Measurements from ENCODE around the gene THAP2. TPM values are rescaled to one million over a fixed set of nuclear protein-coding genes. Genes with fewer than 3 reads are reported as not detected.

THAP2 gene
- total RNA-seq: 1 to 10 TPM in 3 of 4 donors, not detected in 1; 2.8 to 3.5 (median 3.3) TPM

GRCh38 chr12:71663561-71664410, at the start of gene THAP2, which contains the start of gene ZFC3H1:
Gene THAP2, plus strand, starts transcription at chr12:71664301. Its CDS starts 209 bp downstream, at chr12:71664510.
Gene ZFC3H1, minus strand, starts transcription at chr12:71663848. Its CDS starts 238 bp downstream, at chr12:71663610.
- intact Hi-C loops (cut with DNase I; ENCODE audit: low total_unique reads) (loop anchor here (10.0 kb wide), 1 partner anchor 81 kb away; no protein-coding TSS in a partner anchor), in situ Hi-C loops (cut with MboI; ENCODE audit: low pct_ligation_motif_present in 1 of 4, low pct_unique_long_range_greater_than_20kb in 1 of 4, low sequenced_read_pairs in 3 of 4) (no loop called here)
- Histone ChIP-seq H3K9me3 (no peaks in the 10 kb centered on the region), H3K27me3 (no peaks in the 10 kb centered on the region), H3K27ac (peak within 1 kb of the TSS; percentile 97 to 99 (median 98)), H3K36me3 (peaks cover 0 to 17% (median 6%) of the 10 kb centered on the region in 4 donors), H3K4me3 (peak within 1 kb of the TSS; percentile 67 to 85 (median 76)), H3K4me1 (peaks cover 14 to 36% (median 23%) of the 10 kb centered on the region in 4 donors)
- TF ChIP-seq POLR2A (IDR thresholded peaks at IDR 0.05): peak; percentile 99
- TF ChIP-seq EP300 (IDR thresholded peaks at IDR 0.05; ENCODE audit: low read depth): no peak
- TF ChIP-seq CTCF (IDR thresholded peaks at IDR 0.05): peak in 1 of 5 experiments; percentile 26
- peak; percentile 99 for TF ChIP-seq POLR2AphosphoS5 (IDR thresholded peaks at IDR 0.05)
- WGBS, 2 donors (ENCODE audit: low coverage in 1 of 2): 0 to 3% methylated on average over 8 to 57 of the region's 57 CpGs
- DNase-seq: peak; percentile 94

GRCh38 chr12:71621938-71622337, 42.2 kb upstream of the THAP2 start:
- H3K4me3 ChIP-seq: no peak overlapping the region
- in situ Hi-C loops (cut with MboI; ENCODE audit: low pct_ligation_motif_present in 1 of 4, low pct_unique_long_range_greater_than_20kb in 1 of 4, low sequenced_read_pairs in 3 of 4): no loop called here

GRCh38 chr12:71625476-71625875, 38.6 kb upstream of the THAP2 start:
- TF ChIP-seq POLR2A (IDR thresholded peaks at IDR 0.05): no peak
- TF ChIP-seq EP300 (IDR thresholded peaks at IDR 0.05; ENCODE audit: low read depth): no peak
- TF ChIP-seq CTCF (IDR thresholded peaks at IDR 0.05): no peak
- TF ChIP-seq POLR2AphosphoS5 (IDR thresholded peaks at IDR 0.05): no peak
- Histone ChIP-seq H3K9me3 (no peaks in the 10 kb centered on the region), H3K27me3 (no peaks in the 10 kb centered on the region), H3K27ac (no peak overlapping the region), H3K4me3 (no peak overlapping the region), H3K4me1 (peaks cover 0 to 7% (median 0%) of the 10 kb centered on the region in 4 donors), H3K36me3 (peaks cover 0 to 85% (median 41%) of the 10 kb centered on the region in 4 donors)
- in situ Hi-C loops (cut with MboI; ENCODE audit: low pct_ligation_motif_present in 1 of 4, low pct_unique_long_range_greater_than_20kb in 1 of 4, low sequenced_read_pairs in 3 of 4) (no loop called here), intact Hi-C loops (cut with DNase I; ENCODE audit: low total_unique reads) (no loop called here)
- 87% methylated on average over 2 of the region's 2 CpGs; no CpG with 5 or more reads in 1 of the 2 donors for WGBS, 2 donors (ENCODE audit: low coverage in 1 of 2)
- no peak for DNase-seq

More at GRCh38 chr12:71621938-71622337, 42.2 kb upstream of the THAP2 start:
- no peak overlapping the region for H3K27ac ChIP-seq
- peaks cover 0 to 88% (median 44%) of the 10 kb centered on the region in 4 donors for H3K36me3 ChIP-seq
- WGBS, 2 donors (ENCODE audit: low coverage in 1 of 2): 100% methylated on average over 1 of the region's 1 CpG
- H3K4me1 ChIP-seq: peaks cover 0 to 5% (median 0%) of the 10 kb centered on the region in 4 donors
- TF ChIP-seq EP300 (IDR thresholded peaks at IDR 0.05; ENCODE audit: low read depth) (no peak), POLR2AphosphoS5 (IDR thresholded peaks at IDR 0.05) (no peak), POLR2A (IDR thresholded peaks at IDR 0.05) (no peak), CTCF (IDR thresholded peaks at IDR 0.05) (no peak)
- H3K9me3 ChIP-seq: no peaks in the 10 kb centered on the region
- intact Hi-C loops (cut with DNase I; ENCODE audit: low total_unique reads): no loop called here
- no peaks in the 10 kb centered on the region for H3K27me3 ChIP-seq
- no peak for DNase-seq

- Histone ChIP-seq H3K4me1 (peaks cover 0 to 7% (median 0%) of the 10 kb centered on the region in 4 donors), H3K9me3 (no peaks in the 10 kb centered on the region), H3K27ac (no peak overlapping the region), H3K4me3 (no peak overlapping the region), H3K27me3 (no peaks in the 10 kb centered on the region), H3K36me3 (peaks cover 0 to 88% (median 40%) of the 10 kb centered on the region in 4 donors)
- TF ChIP-seq EP300 (IDR thresholded peaks at IDR 0.05; ENCODE audit: low read depth) (no peak), POLR2A (IDR thresholded peaks at IDR 0.05) (no peak), CTCF (IDR thresholded peaks at IDR 0.05) (no peak), POLR2AphosphoS5 (IDR thresholded peaks at IDR 0.05) (no peak)
- no peak for DNase-seq
- intact Hi-C loops (cut with DNase I; ENCODE audit: low total_unique reads) (no loop called here), in situ Hi-C loops (cut with MboI; ENCODE audit: low pct_ligation_motif_present in 1 of 4, low pct_unique_long_range_greater_than_20kb in 1 of 4, low sequenced_read_pairs in 3 of 4) (no loop called here)
- 28 to 39% methylated on average over 4 to 5 of the region's 5 CpGs for WGBS, 2 donors (ENCODE audit: low coverage in 1 of 2)
Observed at GRCh38 chr12:71626098-71626497, 38.0 kb upstream of the THAP2 start.

All from transverse colon (tissue), 4 donors.